T-cell (primary cell): ENCODE data around the gene EMC9. TPM values are rescaled to one million over a fixed set of nuclear protein-coding genes. Genes with fewer than 3 reads are reported as not detected.

Experiments
- ATAC-seq, 4 experiments: fragments of 200-7000 bp in 3 of 4; fragments of 150-1000 bp in 1 of 4; cut with Tn5 transposase; replicated peaks in 1 of 4; 1 replicate in 3 of 4; 2 replicates in 1 of 4; pipeline ENCODE4 v1.10.0; 2021; ENCODE audit warnings: moderate library complexity in 3 of 4, mild to moderate bottlenecking in 2 of 4, moderate number of reproducible peaks in 1 of 4
- CTCF ChIA-PET, 2 donors: fragments of 300-600 bp; sonication (Branson Sonifier 250); formaldehyde crosslinking; loops; one replicate each; lab custom pipeline; 2022; ENCODE audit warnings: antibody characterized with exemption in 2 of 2; lab: Charles Lee
- POLR2A ChIA-PET, 2 donors: fragments of 300-600 bp; sonication (Branson Sonifier 250); formaldehyde crosslinking; loops; one replicate each; lab custom pipeline; 2022; ENCODE audit warnings: antibody characterized with exemption in 2 of 2; lab: Charles Lee
- DNase-seq, 35 experiments: peaks; one replicate each; pipeline versions ENCODE4 v3.0.0 to v3.0.0-alpha.2; 2013 to 2023
- H3K27ac ChIP-seq: one replicate; pipeline ENCODE4 v1.5.1; 2013; ENCODE audit warnings: low read length
- H3K27me3 ChIP-seq, 2 experiments: replicated peaks in 1 of 2; 1 replicate in 1 of 2; 2 replicates in 1 of 2; pipeline versions ENCODE4 v1.6.1 to v1.7.0; 2013; ENCODE audit warnings: low read length in 1 of 2, mixed read lengths in 1 of 2; ENCODE audit not compliant: control insufficient read depth in 2 of 2, insufficient read depth in 2 of 2; ENCODE audit errors: extremely low read depth in 1 of 2
- H3K36me3 ChIP-seq, 2 donors: 1 replicate in 1 of 2; 2 replicates in 1 of 2; pipeline versions ENCODE4 v1.6.1 to v1.7.0; 2013; ENCODE audit warnings: low read length in 1 of 2; ENCODE audit not compliant: control insufficient read depth in 2 of 2, insufficient read depth in 1 of 2; ENCODE audit errors: extremely low read depth in 1 of 2
- H3K4me1 ChIP-seq, 2 experiments: 1 replicate in 1 of 2; 2 replicates in 1 of 2; pipeline versions ENCODE4 v1.6.1 to v1.7.0; 2013; ENCODE audit warnings: low read length in 2 of 2, mixed read lengths in 1 of 2; ENCODE audit not compliant: insufficient read depth in 2 of 2, control insufficient read depth in 1 of 2; ENCODE audit errors: extremely low read depth in 1 of 2
- H3K4me3 ChIP-seq, 2 donors: 1 replicate in 1 of 2; 2 replicates in 1 of 2; pipeline versions ENCODE4 v1.5.1 to v1.7.0; 2013; ENCODE audit warnings: mild to moderate bottlenecking in 2 of 2, low read length in 1 of 2, moderate library complexity in 1 of 2; ENCODE audit not compliant: control insufficient read depth in 1 of 2; ENCODE audit errors: extremely low read depth in 1 of 2
- H3K9me3 ChIP-seq: 2 replicates; pipeline ENCODE4 v1.7.0; 2013
- H3K27ac Mint-ChIP-seq, 2 donors: one replicate each; pipeline ENCODE4 v1.8.0; 2020 to 2021; ENCODE audit warnings: mild to moderate bottlenecking in 2 of 2, mixed read lengths in 2 of 2
- H3K27me3 Mint-ChIP-seq, 2 donors: one replicate each; pipeline ENCODE4 v1.8.0; 2021 to 2022; ENCODE audit warnings: mixed read lengths in 2 of 2
- H3K36me3 Mint-ChIP-seq: one replicate; pipeline ENCODE4 v1.8.0; 2021; ENCODE audit warnings: mixed read lengths
- H3K4me1 Mint-ChIP-seq, 3 donors: one replicate each; pipeline ENCODE4 v1.8.0; 2020 to 2022; ENCODE audit warnings: mixed read lengths in 3 of 3, mild to moderate bottlenecking in 1 of 3
- H3K4me3 Mint-ChIP-seq, 3 donors: one replicate each; pipeline ENCODE4 v1.8.0; 2020 to 2022; ENCODE audit warnings: mild to moderate bottlenecking in 3 of 3, mixed read lengths in 3 of 3, moderate library complexity in 3 of 3
- H3K9me3 Mint-ChIP-seq, 3 donors: one replicate each; pipeline ENCODE4 v1.8.0; 2020 to 2022; ENCODE audit warnings: mixed read lengths in 3 of 3
- WGBS: methylation state at CpG from one replicate; pipeline ENCODE4 v1.1.5; 2013; ENCODE audit warnings: missing lambda C conversion rate; ENCODE audit not compliant: insufficient coverage; 5-methylcytosine and 5-hydroxymethylcytosine counted together
- total RNA-seq, 35 experiments: library from RNA in 6 of 35; stranded (reverse) in 6 of 35; fragments of 120-200 nt in 1 of 35; gene quantifications; one replicate each; pipeline versions ENCODE4 v1.2.1 to v1.2.4 and lab custom pipeline; 2013 to 2026

Gene EMC9
- total RNA-seq, 5 donors from 2014 or later (not counting 1 experiment from before 2014, with no cell fraction given): 9.3 to 29.8 (median 20.8) TPM

DNA sequence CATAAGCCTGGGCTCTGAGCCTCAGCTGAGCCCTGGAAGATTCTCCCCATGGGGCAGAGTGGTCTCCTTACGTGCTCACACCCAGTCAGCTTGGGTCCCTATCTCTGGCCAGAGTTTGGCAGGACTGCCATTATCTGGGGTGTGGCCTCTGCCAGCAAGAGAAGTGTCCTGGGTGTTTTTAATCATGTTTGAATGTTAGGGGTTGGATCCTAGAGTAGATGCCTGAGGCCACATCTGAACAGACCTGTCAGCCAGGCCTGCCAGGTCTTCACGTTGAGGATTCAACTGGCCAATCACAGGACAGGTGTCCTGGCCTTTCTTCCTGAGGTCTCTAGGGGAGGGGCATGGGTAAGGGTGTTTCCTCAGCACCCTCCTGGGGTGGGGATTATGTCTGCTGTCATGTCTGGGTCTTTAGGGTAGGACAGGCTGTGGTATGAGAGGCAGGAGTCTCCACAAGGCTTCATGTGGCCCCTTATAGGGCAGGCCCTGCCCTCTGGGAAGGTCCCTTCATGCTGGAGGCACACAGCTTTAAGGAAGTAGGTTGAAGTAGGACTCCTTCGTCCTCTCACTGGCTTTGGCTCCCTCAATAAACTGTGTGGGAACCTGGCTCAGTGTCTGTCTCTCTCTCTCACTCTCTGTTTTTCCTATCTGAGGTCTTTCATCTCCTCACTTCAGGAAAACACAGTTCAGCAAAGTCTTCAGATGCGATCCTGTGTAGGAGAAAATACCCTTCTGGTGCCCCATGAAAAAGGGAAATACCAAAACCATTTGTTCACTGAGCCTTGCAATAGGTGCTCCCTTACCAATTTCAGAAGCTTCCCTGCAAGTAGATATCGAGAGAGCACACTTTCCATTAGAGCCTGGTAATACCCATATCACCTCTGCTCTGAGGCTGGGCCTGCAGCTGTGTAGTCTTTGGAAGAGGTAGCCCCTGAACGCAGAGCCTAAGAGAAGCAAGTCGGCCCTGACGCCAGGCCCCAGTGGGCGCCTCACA is 17.7 kb downstream of the EMC9 start:
- Mint-ChIP-seq H3K36me3 (peaks cover 41% of the 10 kb centered on the region), H3K27ac (peak overlapping the region in 1 of 2 donors; percentile 22), H3K27me3 (no peaks in the 10 kb centered on the region), H3K4me3 (no peak overlapping the region), H3K4me1 (peaks cover 0 to 3% (median 2%) of the 10 kb centered on the region in 3 donors), H3K9me3 (no peaks in the 10 kb centered on the region)
- Histone ChIP-seq H3K4me3 (no peak overlapping the region), H3K4me1 (no peaks in the 10 kb centered on the region), H3K27me3 (no peaks in the 10 kb centered on the region), H3K9me3 (no peaks in the 10 kb centered on the region), H3K36me3 (peaks cover 3 to 56% of the 10 kb centered on the region in 2 donors), H3K27ac (no peak overlapping the region)
- ATAC-seq: peak in 2 of 4 experiments; percentile 16 to 22
- ChIA-PET CTCF (no interaction called here), POLR2A (interaction anchor here in 1 of 2 donors (0.6 to 1.1 kb wide), 2 partner anchors 9 to 103 kb away, joined by 3 read pairs; partner anchors contain the start of genes DCAF11 and NRL)
- DNase-seq: no peak
- 90% methylated on average over 6 of the region's 9 CpGs for WGBS

DNA sequence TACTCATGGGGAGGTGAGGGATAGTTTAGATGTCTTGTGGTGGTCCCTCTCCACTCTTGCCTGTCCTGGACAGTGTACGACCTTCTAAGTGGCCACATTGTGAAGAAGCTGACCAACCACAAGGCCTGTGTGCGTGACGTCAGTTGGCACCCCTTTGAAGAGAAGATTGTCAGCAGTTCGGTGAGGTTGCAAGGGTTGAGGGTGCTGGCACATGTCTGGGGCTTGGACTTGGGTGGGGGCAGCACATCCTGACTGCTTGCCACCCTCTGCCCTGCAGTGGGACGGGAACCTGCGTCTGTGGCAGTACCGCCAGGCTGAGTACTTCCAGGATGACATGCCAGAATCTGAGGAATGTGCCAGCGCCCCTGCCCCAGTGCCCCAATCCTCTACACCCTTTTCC is 18.5 kb downstream of the EMC9 start:
- peaks cover 3 to 65% of the 10 kb centered on the region in 2 donors for H3K36me3 ChIP-seq
- ChIA-PET POLR2A (interaction anchor here (0.9 to 1.1 kb wide), 4 partner anchors 8 to 301 kb away, joined by 3 to 4 read pairs (median 3); partner anchors contain the start of genes DCAF11 (in 1 of the 2), NRL (in 1 of the 2) and PSME1 (in 1 of the 2)), CTCF (interaction anchor here in 1 of 2 donors (1.7 kb wide), 1 partner anchor 14 kb away, joined by 6 read pairs; no protein-coding TSS in a partner anchor)
- no peak overlapping the region for H3K27ac ChIP-seq
- 97% methylated on average over 5 of the region's 8 CpGs for WGBS
- ATAC-seq (peak in 1 of 4 experiments; percentile 7), DNase-seq (no peak)
- Mint-ChIP-seq H3K4me1 (peaks cover 3 to 9% (median 7%) of the 10 kb centered on the region in 3 donors), H3K36me3 (peaks cover 49% of the 10 kb centered on the region), H3K27me3 (no peaks in the 10 kb centered on the region), H3K4me3 (no peak overlapping the region), H3K9me3 (no peaks in the 10 kb centered on the region), H3K27ac (peak overlapping the region in 1 of 2 donors; percentile 22)
- no peaks in the 10 kb centered on the region for H3K27me3 ChIP-seq
- H3K9me3 ChIP-seq: no peaks in the 10 kb centered on the region
- no peaks in the 10 kb centered on the region for H3K4me1 ChIP-seq
- H3K4me3 ChIP-seq: no peak overlapping the region

DNA sequence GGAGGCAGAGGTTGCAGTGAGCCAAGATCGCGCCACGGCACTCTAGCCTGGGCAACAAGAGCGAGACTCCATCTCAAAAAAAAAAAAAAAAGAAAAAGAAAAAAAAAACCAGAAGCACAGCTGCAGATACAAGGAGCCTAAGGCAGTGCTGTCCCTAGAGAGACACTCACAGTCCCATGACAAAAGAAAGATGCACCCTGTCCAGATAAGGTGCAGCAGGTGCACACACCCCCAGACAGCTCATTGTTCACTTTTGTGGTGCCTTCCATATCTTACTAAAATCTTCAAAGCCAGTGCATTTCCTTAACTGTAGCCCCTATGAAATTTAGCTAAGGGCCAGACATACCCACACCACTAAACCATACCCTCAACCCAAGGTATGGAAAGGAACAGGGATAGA is 19.0 kb downstream of the EMC9 start:
- H3K27ac Mint-ChIP-seq: peak overlapping the region in 1 of 2 donors; percentile 9
- H3K4me1 Mint-ChIP-seq: peaks cover 7 to 13% (median 7%) of the 10 kb centered on the region in 3 donors
- 93% methylated on average over 4 of the region's 4 CpGs for WGBS
- H3K9me3 Mint-ChIP-seq: no peaks in the 10 kb centered on the region
- H3K9me3 ChIP-seq: no peaks in the 10 kb centered on the region
- no peaks in the 10 kb centered on the region for H3K27me3 ChIP-seq
- ATAC-seq (peak in 1 of 4 experiments; percentile 8), DNase-seq (no peak)
- H3K27me3 Mint-ChIP-seq: no peaks in the 10 kb centered on the region
- peaks cover 0 to 2% of the 10 kb centered on the region in 2 experiments for H3K4me1 ChIP-seq
- H3K4me3 ChIP-seq: no peak overlapping the region
- peaks cover 3 to 69% of the 10 kb centered on the region in 2 donors for H3K36me3 ChIP-seq
- no peak overlapping the region for H3K27ac ChIP-seq
- ChIA-PET CTCF (interaction anchor here in 1 of 2 donors (0.7 to 1.7 kb wide), 2 partner anchors 14 to 521 kb away, joined by 3 to 6 read pairs; no protein-coding TSS in a partner anchor), POLR2A (interaction anchor here (0.7 to 1.0 kb wide), 5 partner anchors 11 to 301 kb away, joined by 3 to 6 read pairs (median 4); partner anchors contain the start of gene PSME1 (in 1 of the 2))
- H3K36me3 Mint-ChIP-seq: peaks cover 54% of the 10 kb centered on the region
- no peak overlapping the region for H3K4me3 Mint-ChIP-seq

DNA sequence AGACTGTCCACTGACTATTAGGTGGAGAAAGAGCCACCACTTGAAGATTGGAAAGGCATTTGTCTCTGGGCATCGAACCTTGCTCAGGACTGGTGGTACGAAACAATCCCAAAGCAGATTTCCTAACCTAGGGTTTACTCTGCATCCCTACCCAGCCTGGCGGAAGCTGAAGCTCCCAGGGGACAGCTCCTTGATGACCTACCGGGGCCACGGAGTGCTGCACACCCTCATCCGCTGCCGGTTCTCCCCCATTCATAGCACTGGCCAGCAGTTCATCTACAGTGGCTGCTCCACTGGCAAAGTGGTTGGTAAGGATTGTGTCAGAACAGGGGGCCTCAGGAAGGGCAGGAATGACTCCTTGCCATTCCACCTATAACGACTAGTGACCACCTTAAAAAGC is 20.2 kb downstream of the EMC9 start:
- no peak overlapping the region for H3K4me3 Mint-ChIP-seq
- DNase-seq: no peak
- WGBS: 90% methylated on average over 3 of the region's 8 CpGs
- ChIA-PET CTCF (interaction anchor here in 1 of 2 donors (1.7 kb wide), 1 partner anchor 13 kb away, joined by 6 read pairs; no protein-coding TSS in a partner anchor), POLR2A (no interaction called here)
- peaks cover 6 to 14% of the 10 kb centered on the region in 2 experiments for H3K4me1 ChIP-seq
- peaks cover 3 to 80% of the 10 kb centered on the region in 2 donors for H3K36me3 ChIP-seq
- H3K4me1 Mint-ChIP-seq: peaks cover 17 to 25% (median 18%) of the 10 kb centered on the region in 3 donors
- no peaks in the 10 kb centered on the region for H3K9me3 ChIP-seq
- H3K4me3 ChIP-seq: no peak overlapping the region
- H3K27me3 Mint-ChIP-seq: no peaks in the 10 kb centered on the region
- ATAC-seq: no peak
- H3K27ac ChIP-seq: no peak overlapping the region
- H3K27ac Mint-ChIP-seq: no peak overlapping the region
- H3K36me3 Mint-ChIP-seq: peaks cover 61% of the 10 kb centered on the region
- H3K27me3 ChIP-seq: no peaks in the 10 kb centered on the region
- H3K9me3 Mint-ChIP-seq: no peaks in the 10 kb centered on the region

DNA sequence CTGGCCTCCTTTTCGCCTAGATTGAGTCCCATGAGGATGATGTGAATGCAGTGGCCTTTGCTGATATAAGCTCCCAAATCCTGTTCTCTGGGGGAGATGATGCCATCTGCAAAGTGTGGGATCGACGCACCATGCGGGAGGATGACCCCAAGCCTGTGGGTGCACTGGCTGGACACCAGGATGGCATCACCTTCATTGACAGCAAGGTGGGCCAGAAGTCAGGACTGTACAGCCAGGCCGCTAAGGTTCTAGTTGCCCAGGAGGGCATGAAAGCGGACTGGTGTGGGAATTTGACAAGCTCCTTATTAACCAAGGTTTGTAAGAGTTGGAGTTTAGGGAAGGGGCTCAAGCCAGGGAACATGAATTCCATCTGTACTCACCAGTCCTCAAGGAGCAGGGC is 21.7 kb downstream of the EMC9 start:
- no peak overlapping the region for H3K4me3 ChIP-seq
- H3K9me3 Mint-ChIP-seq: no peaks in the 10 kb centered on the region
- H3K27ac ChIP-seq: no peak overlapping the region
- peaks cover 3 to 81% of the 10 kb centered on the region in 2 donors for H3K36me3 ChIP-seq
- ChIA-PET POLR2A (interaction anchor here in 1 of 2 donors (0.6 kb wide), 1 partner anchor 43 kb away, joined by 3 read pairs; no protein-coding TSS in a partner anchor), CTCF (interaction anchor here in 1 of 2 donors (0.6 kb wide), 3 partner anchors 11 to 1137 kb away, joined by 3 to 5 read pairs (median 3); partner anchors contain the start of gene AJUBA)
- DNase-seq (no peak), ATAC-seq (no peak)
- no peak overlapping the region for H3K27ac Mint-ChIP-seq
- H3K27me3 Mint-ChIP-seq: no peaks in the 10 kb centered on the region
- no peaks in the 10 kb centered on the region for H3K27me3 ChIP-seq
- H3K4me1 Mint-ChIP-seq: peaks cover 29 to 37% (median 30%) of the 10 kb centered on the region in 3 donors
- H3K9me3 ChIP-seq: no peaks in the 10 kb centered on the region
- peaks cover 68% of the 10 kb centered on the region for H3K36me3 Mint-ChIP-seq
- 86% methylated on average over 4 of the region's 6 CpGs for WGBS
- H3K4me1 ChIP-seq: peaks cover 12 to 24% of the 10 kb centered on the region in 2 experiments
- H3K4me3 Mint-ChIP-seq: no peak overlapping the region
